GM21367 (cell line): ENCODE data around the gene VAV2.
"Not testable (repeated sequence)": the region's sequence is repeated elsewhere in the genome, so short reads cannot be mapped to it uniquely, and the experiment has no call there.

ENCODE experiments used
- ATAC-seq: cut with Tn5 transposase; IDR thresholded peaks from one replicate; pipeline ENCODE4 v1.9.1; 2021; ENCODE audit not compliant: unreplicated experiment

The VAV2 gene

DNA sequence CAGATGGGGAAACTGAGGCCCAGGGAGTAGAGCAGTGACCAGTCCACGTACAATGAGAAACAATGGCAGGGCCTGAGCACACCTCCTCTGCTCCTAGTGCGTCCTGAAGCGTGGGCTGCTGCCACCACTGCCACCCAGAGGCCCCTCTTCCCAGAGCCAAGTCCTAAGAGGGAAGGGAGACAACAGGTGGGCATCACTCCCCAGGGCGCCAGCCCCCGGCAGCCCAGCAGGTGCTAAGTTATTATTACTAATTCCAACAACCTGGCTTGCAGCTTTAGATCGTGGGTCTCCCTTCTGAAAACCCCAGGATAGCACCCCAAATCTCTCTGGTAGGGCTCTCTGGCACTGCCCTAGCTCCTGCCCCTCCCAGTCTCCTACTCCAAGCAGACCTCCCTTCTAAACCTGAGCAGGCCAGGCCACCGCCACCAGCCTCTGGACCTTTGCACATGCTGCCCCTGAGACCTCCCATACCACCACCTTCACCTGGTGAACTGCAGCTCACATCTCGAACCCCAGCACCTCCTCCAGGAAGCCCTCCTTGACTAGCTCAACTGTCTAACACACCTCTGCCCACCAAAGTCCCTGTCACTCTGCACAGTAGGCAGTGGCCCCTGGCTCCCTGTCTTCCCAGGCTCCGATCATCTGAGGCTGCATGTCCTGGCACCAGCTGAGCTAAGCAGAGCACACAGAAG lies 65.8 kb downstream of the VAV2 start:
- no peak for ATAC-seq

DNA sequence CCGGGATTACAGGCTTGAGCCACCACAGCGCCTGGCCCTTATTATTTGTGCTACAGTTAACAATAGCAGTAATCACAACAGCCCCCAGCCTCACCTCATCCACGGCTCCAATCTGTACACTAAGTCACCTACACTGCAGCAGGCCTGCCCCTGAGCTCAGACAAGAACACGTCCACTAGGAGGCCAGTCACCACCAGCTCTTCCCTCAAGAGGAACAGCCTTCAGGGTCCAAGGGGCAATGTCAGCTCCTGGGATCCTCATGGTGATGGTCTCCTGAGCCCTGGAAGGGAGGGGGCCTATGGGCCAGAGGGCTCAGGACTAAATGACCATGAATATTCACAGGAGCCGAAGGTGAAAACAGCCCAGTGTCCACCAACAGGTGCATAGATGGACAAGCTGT lies 67.7 kb downstream of the VAV2 start:
- no peak for ATAC-seq

DNA sequence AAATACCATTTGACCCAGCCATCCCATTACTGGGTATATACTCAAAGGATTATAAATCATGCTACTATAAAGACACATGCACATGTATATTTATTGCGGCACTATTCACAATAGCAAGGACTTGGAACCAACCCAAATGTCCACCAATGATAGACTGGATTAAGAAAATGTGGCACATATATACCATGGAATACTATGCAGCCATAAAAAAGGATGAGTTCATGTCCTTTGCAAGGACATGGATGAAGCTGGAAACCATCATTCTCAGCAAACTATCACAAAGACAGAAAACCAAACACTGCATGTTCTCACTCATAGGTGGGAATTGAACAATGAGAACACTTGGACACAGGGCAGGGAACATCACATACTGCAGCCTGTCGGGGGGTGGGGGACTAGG lies 68.5 kb downstream of the VAV2 start:
- not testable (repeated sequence) for ATAC-seq

DNA sequence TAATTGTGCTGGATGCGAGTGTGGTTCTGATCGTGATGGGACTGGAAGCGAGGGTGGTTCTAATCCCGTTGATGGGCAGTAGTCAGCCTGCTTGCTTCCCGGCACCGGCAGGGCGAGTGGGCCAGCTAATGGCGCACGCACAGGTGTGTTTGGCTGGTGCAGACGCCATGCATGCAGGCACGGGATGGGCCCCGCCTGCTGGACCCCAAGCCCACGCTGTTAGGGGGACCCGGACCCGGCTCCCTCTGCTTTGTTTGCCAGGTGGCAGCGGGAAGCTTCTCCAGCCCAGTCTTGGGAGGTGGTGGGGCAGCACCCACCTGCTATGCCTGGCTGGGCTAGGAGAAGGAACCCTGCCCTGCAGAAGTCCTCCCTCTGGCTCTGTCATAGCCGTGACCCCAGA lies 70.3 kb downstream of the VAV2 start:
- no peak for ATAC-seq

DNA sequence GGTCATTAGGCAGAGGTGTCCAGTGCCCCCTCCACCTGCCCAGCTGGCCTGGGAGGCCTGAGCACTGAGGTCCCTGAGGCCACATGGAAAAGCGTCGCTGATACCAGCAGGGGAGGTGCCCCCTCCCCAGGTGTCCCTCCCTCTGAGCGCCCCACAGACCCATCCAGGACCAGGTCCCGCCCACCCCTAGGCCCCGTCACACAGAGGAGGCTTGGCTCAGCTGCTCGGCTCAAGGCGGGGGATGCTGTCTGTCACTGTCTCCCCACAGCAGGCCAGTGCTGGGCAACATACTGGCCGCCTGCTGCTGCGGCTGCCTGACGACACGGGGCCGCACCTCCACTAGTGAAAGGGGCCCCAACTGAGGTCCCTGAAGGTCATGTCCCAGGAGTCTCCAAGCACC lies 71.7 kb downstream of the VAV2 start:
- ATAC-seq, result no peak

DNA sequence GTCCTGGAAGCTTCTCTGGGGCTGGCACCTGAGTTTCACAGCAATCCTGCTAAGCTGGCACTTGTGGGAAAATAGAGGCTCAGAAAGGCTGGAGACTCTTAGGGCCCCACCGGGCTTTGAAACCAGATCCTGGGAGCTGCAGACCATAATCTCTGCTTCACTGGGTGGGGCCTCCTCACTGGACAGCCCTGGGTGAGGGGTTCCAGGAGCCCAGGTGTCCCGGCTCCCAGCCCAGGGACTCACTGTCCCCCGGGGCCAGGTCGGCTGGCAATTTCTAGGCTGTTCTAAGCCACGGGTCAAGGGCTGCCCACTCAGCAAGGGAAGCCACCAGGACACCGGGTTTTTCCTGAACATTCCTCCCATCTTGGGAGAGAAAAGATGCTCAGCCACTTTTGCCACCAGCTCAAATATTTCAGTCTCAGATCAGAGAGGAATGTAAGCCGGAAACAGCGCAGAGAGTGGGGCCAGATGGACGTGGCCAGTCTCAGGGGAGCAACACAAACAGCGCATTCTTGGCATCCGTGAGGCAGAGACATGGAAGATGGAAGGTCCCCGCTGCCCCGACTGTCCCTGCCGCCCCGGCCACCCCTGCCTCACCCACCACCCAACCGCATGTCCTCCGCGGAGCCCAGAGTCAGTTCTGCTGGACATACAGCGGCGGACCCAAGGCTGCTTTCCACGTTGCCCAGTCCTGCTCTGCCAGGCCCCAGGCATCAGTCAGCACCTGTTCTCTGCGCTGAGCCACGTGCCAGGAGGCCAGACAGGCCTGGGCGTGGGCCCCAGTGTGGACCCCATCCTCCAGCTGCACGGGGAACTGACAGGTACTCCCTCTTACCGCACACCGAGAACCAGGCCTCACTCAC lies 72.6 kb downstream of the VAV2 start:
- no peak for ATAC-seq

DNA sequence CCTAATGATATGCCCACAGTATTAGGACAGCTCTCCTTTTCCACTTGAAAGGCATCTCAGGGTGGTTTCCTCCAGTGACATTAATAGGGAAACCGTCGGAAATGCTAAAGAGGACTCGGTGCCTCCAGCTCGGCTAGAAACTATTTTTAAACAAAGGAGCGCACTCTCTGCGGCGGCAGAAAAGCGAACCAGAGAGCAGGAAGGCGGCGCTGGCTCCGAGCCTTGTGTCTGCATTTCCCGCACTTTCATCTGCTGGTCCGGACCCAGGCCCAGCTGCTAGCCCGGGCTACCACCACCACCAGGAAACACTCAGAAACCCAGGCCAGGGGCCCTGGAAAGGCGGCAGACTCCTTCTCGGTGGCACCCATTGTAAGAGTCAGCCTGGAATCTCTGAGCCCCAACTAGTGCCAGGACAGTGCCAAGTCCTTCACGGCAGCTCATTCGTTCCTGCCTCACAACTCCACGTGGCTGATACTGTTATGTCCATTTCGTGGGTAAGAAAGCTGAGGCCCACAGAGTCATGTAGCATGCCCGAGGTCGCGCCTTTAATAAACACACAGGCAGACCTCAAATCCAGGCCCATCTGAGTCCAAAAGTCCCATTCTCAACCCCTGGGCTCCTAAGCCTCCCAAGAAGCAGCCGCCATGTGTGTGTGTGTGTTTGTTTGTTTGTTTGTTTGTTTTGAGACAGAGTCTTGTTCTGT lies 73.9 kb downstream of the VAV2 start:
- ATAC-seq, result no peak

DNA sequence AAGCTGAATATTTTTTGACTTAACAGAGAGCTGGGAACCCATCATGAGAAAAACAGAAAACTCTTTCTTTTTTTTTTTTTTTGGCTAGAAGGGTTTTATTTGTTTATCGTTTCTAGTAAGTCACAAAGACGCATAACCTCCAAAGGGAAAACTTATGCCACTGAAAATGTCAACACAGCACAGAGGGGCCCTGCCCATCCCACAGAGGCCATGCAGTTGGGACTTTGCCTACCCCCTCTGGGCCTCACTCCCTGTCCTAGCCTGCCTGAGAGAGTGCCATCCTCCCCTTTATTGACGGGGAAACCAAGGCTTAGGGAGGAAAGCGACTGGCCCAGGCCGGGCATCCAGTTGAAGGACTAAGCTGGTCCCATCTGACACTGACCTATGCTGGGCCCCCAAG lies 74.7 kb downstream of the VAV2 start:
- no peak for ATAC-seq

DNA sequence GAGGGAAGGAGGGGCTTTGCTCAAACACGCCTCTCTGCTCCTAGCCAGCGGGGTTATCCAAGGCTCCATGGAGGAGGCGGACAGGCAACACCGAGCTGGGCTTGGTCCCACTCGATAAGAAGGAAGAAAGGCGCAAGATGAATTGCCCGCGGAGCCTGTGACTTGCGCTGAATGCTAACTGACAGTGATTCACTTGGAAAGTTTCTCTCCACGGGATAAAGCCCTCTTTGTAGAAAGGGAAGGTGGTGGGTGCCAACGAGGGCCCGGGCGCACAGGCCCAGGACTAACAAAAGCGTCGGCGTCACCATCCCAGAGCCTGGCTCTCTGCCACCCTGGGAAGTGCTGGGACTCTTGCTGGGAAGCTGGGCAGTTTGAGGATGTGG lies 76.0 kb downstream of the VAV2 start:
- no peak for ATAC-seq

DNA sequence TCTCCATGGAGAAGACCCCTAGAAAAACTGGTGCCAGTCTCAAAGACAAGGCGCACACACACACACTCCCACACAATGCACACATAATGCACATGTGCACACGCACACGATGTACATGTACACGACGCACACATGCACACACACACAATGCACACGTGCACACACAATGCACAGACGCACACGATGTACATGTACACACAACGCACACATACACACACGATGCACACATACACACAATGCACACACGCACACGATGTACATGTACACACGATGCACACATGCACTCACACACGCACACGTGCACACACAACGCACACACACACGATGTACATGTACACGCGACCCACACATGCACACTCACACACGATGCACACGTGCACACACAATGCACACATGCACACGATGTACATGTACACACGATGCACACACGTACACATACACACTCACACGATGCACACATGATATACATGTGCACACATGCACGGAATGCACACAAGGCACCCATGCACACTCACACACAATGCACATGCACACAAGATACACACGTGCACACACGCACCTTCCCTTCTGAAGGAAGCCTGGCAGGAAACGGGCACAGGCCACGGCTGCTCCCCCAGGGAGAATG lies 76.5 kb downstream of the VAV2 start:
- ATAC-seq, result no peak

DNA sequence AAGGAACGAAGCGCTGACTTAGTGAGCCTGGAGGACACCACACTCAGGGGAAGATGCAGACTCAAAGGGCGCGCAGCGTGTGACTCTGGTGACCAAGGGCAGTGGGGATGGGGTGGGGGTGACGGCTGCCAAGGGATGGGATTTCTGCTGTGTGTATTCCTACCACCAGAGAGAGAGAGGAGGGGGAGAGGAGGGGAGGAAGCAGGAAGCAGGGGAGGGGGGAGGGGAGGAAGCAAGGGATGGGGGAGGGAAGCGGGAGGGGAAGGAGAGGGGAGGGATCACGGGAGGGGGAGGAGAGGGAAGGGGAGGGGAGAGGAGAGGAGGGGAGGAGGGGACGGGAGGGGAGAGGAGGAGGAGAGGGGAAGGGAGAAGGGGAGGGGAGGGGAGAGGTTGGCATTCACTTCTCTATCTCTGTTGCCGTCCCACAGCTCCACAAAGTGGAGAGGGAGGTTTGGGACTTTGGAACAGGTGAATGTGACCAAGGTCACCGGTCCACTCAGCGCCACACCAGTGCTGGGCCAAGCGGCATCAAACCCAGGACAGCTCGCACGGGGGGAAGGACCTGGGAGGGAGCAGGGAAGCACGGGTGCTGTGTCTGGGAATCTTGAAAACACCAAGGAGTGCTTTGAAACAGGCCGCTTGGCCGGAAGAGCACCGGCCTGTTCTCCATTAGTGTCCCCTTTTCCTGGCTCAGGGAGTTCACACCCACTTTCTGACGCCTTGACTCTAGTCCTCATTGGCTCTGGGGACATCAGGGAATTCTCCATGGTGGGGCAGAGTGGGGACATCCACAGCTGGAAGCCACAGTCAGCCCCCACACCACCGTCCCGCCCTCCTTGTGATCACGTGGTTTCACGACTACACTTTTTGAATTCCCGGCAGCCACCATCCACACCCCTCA lies 77.4 kb downstream of the VAV2 start:
- no peak for ATAC-seq

DNA sequence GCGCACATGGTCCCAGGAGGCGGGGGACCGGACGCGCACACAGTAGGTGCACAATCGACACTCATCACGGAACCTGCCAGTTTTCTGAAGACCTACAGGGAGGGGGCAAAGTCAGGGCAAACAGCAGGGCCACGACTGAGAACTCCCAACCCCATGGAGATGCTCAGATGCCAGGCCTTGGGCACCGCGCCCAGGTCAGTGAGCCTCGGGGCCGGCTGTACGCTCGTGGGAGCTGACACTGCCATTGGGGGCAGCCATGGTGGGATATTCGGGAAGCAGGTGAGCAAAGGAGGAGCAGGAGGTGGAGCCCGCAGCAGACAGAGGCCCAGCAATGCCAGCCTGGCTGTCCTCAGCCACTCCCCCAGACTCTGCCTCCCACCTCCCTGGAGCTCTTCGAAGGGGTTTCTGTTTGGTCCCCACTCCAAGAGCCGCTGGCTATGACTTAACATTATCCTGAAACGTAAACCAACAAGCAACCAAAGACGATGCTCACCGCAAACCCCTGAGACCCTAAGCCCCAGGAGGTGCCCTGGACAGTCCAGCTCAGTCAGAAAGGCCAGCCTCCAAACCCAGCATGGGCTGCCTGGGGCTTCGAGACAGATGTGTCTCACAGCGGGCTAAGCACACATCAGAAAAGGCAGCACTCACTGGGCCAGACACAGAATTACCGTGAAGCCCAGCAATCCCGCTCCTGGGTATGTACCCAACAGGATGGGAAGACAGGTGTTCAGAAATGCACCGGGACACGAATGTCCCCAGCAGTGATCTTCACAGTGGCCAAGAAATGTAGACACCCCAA lies 78.4 kb downstream of the VAV2 start:
- ATAC-seq, result no peak

DNA sequence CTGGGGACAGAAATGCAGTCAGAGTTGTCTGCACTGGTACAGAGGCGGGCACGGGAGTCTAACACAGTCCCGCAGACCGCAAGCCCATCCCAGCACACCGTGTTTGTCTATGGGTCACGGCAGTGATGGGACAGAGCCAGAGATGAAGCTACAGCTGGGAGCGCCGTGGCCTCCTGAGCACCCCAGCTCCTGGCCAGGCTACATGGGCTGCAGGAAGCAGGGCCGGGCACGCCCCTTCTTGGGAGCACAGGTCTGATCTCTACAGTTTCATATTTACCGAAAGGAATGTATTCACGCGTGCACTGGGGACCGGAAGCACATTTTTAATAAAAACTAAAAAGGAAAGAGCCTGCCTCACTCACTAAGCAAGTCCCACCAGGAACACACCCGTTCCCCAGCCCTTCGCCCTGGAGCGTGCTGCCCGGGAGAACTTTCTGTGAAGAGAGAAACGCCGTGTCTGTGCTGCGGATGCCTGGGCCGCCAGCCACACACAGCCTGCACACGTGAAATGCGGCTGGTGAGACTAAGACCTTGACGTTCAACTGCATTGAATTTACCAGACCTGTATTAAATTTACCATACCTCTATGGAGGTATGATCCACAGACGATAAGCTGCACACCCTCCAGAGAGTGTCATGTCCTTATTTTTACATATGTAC lies 81.1 kb downstream of the VAV2 start:
- ATAC-seq, result no peak

DNA sequence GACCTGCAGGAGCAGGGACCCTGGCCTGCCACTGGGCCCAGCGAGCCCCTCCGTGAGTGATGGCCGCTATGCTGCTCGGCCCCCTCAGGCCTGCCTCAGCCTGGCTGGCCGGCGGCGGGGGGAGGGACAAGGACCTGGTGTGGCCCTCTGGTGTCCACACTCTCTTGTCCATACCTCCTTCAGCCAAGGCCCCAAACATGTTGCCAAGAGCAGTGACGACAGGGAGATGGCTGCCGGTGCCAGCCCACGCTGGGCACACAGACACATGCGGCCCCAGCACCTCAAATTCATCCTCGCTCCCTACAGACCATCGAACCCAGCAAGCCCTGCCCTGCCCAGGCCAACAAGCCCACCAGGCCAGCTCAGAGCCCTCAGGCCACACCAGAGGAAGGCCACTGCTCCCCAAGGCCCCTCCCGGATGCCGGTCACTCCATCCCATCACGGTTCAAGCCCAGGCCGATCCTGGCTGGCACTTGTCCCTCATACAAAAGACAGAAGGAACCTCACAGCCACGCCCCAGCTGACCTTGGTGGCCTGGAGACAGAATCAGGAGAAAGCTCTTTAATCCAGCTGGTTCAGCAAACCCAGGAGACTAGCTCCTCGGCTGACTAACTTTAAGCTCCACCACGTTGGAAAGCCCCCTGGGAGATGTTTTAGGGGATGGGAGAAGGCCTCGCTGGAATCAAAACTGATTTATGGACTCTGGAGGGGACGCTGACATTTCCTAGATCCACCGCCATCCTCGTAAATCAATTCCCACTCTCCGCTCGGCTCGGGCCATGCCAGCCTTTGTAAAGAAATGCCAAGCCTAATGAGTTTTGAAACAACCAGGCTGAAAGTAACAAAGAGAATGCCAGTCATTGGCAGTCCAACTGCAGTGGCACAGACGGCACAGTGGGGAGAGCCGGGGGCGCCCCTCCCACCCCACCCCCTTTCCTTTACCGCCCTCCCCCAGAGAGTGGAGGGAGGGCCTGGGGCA lies 84.9 kb downstream of the VAV2 start:
- no peak for ATAC-seq

DNA sequence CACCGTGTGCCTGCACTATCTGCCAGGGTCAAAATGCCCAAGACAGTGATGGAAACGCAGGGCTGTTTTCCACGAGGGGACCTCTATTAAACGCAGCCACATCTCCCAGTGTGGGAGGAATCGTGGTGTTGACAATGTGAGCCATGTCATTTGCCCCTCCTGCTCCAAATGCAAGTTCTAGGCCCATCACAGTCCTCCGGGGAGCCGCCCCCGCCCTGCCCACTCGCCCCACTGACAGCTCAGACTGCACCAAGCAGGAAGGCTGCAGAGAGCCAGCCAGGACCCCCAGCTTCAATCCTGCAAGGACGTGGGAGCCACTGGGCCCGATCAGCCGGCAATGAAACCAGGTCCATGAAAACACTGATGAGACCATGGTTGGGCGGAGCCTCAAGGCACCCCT lies 85.9 kb downstream of the VAV2 start:
- no peak for ATAC-seq

DNA sequence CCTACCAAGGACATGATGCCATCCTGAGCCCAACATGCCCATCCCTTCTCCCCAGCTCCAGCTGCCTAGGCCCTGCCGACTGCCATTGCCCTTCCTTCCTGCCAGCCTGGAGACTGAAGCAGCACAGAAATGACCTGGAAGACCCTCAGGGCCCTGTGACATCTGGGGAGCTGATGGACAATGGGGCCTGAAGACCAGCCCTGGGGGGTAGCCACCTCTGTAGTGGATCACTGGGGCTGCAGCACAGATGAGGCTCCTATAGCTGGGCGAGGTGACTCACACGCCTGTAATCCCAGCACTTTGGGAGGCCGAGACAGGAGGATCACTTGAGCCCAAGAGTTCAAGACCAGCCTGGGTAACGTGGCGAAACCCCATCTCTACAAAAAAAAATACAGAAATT lies 86.6 kb downstream of the VAV2 start:
- no peak for ATAC-seq

DNA sequence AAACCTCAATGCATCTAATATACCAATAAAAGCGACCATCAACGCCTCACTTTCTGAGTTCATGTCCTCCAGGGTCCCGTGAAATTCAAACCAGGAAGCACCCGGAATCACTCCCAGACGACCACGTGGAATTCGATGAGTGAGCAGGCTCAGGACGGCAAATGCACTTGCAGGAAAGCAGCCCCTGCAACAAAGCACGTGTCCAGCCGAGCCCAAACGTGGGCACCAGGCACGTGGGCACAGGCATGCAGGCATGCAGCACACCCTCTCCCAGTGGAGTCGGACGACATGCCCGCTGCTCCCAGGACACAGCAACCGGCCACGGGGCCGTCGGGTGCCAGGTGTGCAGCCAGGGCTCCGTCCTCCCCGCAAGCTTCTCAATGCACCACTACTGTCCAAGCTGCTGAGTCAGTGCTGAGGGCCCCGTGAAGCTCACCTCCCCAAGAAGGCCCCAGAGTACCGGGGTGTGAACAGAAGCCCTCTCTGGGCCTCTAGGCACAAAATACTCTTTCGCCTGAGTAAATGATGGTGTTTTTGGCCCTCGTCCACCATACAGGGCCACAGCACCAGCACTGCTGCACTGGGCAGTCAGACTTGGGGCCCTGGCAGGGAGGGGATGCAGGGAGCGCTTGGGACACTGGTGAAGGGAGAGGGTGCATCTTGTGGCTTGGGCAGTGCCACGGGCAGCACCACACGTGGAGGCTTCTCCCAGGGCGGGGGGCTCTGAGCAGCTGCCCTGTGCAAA lies 87.6 kb downstream of the VAV2 start:
- ATAC-seq, result no peak
